HG03469 (cell line): Measurements from ENCODE around the gene PYHIN1.
"Not testable (repeated sequence)": the region's sequence is repeated elsewhere in the genome, so short reads cannot be mapped to it uniquely, and the experiment has no call there.

ENCODE experiments used
- ATAC-seq: cut with Tn5 transposase; IDR thresholded peaks from one replicate; pipeline ENCODE4 v1.9.1; 2021; ENCODE audit warnings: mild to moderate bottlenecking, moderate library complexity, moderate number of reproducible peaks; ENCODE audit not compliant: unreplicated experiment

The PYHIN1 gene

DNA sequence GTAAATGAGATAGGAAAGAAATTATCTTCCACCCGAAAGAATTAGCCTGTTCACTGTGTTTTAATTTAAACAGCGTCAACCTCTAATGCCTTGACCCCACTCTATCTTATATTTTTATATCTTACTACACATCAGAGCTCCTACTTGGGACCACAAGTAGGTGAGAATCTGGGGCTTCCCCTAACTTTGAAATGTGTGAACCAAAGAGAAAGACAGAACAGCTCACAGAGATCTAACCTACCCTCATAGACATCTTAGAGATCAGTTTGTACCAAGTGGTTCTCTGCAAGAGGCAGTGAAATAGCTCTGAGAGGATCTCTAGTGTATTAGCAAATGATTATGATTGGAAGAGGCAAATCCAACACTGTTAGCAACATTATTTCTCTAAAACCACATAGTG, 47.4 kb downstream of the PYHIN1 start:
- ATAC-seq: no peak

DNA sequence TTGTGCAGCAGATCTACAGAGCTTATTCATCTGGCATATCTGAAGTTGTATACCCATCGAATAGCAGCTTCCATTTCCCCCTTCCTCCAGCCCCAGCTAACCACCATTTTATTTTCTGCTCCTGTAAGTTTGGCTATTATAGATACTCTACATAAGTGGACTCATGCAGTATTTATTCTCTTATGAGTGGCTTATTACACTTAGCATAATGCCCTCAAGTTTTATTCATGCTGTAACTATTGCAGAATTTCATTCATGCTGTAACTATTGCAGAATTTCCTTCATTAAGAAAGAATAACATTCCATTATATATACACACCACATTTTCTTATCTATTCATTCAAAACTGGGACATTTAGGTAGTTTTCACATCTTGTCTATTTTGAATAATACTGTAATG, 47.9 kb downstream of the PYHIN1 start:
- no peak for ATAC-seq

DNA sequence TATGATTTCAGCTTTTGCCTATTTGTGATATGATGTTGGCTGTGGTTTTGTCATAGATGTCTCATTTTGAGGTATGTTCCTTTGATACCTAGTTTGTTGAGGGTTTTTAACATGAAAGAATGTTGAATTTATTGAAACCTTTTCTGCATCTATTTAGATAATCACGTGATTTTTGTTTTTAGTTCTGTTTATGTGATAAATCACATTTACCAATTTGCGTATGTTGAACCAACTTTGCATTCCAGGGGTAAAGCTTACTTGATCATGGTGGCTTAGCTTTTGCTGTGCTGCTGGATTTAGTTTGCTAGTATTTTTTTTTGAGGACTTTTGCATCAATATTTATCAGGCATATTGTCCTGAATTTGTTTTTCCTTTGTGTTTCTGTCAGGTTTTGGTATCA, 51.9 kb downstream of the PYHIN1 start:
- ATAC-seq: no peak

DNA sequence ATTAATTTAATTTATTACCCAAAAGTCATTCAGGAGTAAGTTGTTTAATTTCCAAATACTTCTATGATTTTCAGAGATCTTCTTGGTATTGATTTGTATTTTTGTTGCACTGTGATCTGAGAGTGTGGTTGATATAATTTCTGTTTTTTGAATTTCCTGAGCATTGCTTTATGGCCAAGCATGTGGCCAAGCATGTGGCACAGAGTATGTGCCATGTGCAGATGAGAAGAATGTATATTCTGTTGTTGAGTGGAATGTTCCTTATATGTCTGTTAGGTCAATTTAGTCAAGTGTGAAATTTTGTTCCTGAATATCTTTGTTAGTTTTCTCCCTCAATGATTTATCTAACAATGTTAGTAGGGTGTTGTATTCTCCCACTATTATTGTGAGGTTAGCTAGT, 53.0 kb downstream of the PYHIN1 start:
- ATAC-seq: no peak

DNA sequence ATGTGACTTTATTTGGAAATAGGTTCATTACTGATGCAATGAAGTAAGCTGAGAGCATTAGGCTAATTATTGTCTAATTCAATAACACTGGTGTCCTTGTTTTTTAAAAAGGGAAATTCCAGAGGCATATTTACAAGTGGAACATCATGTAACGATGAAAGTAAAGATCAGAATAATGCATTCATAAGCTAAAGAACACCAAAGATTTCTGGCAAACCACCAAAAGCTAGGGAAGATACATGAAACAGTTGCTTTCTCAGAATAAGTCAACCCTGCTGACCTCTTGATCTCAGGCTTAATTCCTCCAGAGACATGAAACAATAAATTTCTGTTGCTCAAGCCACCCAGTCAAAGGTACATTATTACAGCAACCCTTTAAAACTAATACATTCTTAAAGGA, 58.1 kb downstream of the PYHIN1 start:
- ATAC-seq: no peak

DNA sequence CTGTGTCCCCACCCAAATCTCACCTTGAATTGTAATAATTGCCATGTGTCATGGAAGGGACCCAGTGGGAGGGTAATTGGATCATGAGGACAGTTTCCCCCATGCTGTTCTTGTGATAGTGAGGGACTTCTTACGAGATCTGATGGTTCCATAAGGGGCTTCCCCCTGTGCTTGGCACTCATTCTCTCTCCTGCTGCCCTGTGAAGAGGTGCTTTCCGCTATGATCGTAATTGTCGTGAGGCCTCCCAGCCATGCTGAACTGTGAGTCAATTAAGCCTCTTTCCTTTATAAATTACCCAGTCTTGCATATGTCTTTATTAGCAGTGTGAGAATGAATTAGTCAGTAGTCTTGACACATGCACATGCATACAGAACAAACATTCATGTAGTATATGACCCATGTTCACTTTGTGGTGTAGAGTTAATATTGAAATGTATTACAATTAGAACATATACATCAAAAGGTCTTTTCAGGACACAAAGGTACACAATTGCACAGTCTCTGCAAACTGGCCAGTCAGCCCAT, 61.5 kb downstream of the PYHIN1 start:
- no peak for ATAC-seq

DNA sequence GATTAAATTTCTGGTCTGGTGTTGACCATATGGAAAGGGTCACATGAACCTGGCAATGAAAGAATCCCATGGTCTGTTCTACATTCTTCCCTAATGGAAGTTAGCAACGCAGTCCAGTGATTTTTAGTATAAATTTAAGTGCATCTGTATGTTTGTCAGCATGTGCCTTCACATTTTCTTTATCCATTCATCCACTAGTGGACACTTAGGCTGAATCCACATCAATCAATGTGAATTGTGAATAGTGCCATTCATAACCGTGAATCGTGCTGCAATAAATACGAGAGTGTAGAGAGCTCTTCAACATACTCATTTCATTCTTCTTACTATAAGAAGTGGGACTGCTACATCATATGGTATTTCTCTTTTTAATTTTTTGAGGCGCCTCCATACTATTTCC, 65.6 kb downstream of the PYHIN1 start:
- ATAC-seq: no peak

DNA sequence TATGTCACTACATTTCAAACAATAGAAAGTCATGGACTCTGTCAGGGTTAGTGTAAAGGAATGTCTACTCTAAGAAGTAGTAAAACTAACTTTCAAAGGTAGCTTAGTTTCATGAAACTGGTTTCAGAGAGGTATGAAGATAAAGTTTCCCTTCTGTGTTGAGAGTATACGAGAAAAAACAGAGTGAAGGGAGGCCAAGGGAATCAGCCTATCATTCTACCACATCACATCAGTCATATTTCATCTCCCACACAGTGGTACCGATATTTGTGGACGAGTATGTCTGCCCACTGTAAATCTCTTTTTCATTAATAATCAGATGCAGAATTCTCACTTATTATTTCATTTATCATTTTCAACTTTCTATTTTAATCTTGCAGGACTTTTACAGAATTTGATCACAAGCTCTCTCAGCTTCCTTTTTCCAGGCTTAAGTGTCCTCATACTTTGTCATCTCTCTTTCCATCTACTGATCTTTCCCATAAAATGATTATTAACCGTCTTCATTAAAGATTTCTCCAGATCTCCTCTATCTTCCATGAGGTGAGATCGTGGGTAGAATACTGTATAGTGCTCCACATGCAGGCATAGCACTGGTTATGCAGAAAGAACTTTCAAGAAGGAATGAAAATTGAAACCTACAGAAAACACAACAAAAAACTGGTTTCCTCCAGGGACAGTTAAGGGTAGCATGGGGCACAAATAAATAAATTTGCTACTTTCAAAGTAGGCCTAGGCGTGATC, 66.9 kb downstream of the PYHIN1 start:
- no peak for ATAC-seq

DNA sequence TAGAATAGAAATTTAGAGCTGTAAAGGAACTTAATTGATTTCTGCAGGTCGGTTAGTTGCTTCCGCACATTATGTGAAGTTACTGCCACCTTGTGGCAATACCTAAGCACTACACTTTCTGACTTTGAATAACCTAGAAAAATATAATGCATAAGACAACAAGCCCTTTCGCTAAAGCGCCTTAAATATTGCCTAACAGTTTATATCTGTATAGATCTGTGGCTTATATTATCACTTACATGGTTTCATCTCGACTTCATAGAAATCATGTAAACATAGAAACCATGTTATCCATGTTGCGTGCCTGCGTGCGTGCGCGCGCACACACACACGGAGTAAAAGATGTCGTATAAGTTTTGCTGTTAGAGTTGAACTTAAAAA, 67.4 kb downstream of the PYHIN1 start:
- no peak for ATAC-seq

DNA sequence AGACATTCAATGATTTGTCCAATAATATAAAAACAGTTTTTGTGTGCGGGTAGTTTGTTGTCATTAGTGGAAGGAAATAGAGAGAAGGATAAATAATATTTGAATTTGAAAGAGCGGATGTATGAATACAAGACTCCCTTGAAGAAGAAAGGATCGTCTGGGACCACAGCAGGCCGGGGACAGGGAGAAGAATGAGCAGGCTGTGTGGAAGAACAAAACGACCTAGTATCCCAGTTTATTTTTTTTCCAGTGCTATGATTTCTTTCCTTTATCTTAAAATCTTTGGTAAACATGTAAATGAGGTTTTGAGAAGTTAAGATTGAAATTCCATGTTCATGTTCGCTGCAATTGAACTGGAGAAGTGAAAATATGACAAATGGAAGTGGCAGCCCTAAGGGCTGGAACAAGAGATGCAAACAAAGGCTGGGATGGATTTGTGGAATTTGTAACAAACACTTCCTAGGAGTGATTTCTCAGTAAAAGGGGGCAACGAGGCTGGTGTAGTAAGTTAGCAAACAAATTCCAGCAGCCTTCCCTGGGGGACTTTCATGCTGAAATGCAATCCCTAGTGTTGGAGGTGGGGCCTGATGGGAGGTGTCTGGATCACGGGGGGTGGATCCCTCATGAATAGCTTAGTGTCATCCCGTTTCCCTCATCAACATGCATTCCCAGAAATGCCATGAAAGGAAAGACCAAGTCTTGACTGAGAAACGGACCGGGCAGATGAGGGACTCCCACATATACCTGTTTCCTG, 68.1 kb downstream of the PYHIN1 start:
- no peak for ATAC-seq

DNA sequence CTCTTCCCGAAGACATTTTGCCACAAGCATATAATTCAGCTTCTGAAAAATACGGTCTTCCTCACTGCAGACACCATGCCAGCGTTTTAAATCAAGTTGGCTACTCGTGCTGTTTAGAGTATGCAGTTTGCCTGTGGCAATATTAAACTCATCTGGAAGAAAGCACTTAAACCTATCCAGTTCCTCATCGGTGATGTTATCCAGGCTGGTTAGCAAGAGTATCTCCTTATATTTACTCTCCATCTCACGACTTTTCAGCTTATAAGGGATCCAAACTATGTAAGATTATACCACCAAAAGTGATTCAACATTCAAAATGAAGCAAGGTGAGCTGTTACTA, 68.7 kb downstream of the PYHIN1 start:
- no peak for ATAC-seq

DNA sequence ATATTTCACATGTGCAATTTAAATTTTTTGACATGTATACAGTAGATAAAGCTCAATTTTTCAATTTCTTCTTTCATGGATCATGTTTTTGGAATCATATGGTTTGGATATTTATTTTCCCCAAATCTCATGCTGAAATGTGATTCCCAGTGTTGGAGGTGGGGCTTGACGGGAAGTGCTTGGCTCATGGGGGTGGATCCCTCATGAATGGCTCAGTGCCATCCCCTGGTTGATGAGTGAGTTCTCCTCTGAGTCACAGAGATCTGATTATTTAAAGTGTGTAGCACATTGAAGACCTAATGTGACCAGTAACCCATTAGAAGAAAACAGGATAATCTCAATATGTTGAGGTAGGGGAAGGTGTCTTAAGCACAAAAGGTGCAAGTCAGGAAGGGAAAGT, 69.3 kb downstream of the PYHIN1 start:
- no peak for ATAC-seq

DNA sequence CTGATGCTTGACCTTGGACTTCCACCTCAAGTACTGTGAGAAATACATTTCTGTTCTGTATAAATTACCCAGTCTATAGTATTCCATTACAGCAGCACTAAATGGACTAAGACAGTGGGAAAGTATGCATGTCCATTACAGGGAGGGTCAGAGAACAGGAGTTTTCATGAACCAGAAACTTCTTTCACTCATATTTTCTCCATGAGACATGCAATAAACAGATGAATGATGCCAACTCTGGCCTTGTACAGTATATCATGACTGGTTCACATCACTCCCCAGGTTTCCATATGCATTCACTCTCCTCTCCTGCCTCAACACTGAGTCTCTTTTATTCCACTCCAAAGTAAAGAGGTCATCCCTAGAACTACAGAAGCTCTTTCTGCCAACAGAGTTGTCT, 73.8 kb downstream of the PYHIN1 start:
- no peak for ATAC-seq

DNA sequence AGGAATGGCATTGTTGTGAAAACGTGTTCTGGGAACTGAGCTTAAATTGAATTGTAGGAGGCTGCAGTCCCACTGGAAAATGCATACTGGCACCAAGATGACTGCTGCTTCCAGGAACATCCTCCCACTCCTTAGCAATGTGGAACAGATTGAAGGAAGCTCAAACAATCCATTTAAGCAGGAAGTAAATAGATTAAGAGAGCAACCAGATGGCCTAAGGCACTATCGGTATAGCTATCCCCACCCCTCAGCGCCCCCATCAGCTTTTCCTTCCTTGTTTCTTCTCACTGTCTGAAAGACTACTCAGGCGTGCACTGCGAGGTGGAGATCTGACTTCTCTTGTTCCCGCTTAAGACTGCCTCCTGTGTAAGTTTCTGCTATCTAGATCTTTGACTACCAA, 74.3 kb downstream of the PYHIN1 start:
- ATAC-seq: no peak

DNA sequence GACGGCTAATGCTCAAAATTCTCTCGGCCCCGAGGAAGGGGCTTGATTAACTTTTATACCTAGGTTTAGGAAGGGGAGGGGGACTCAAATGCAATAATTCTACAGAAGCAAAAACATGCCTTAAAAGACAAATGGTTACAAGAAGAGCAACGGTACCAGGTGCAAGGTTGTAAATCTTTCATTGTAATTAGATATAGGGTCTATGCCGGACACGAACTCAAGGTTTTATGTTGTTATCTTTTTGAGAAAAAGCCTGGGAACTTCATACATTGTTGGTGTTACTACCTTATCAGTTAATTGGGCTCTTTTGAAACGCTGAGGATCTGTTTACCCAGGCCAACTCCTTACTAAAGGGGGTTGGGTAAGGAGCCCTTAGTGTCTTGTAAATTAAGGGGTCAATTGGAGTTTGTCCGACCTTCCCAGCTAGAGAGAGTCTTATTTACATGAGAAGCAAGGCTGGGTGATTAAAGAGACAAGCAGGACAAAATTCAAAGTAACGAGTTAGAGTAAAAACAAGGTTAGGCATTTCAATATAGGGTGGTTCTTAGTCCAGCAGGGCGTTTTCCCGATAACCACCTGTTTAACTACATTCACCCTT, 75.0 kb downstream of the PYHIN1 start:
- ATAC-seq: not testable (repeated sequence)

DNA sequence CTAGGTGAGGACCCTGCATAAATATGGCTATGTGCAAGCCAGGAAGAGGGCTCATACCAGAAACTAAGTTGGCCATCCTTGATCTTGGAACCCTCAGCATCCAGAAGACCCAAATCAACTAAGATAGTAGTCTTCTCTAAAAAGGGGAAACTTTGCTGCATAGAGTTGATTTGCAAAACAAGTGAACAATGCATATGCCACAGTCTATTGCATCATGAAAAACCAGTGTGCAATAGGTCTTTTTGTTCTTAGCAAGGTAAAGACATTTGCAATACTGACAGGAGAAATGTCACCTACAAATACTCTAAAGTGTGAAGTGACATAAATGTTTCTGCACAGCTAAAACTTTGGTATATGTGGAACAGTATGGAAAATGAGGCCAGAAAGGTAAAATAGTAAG, 76.4 kb downstream of the PYHIN1 start:
- ATAC-seq: no peak

DNA sequence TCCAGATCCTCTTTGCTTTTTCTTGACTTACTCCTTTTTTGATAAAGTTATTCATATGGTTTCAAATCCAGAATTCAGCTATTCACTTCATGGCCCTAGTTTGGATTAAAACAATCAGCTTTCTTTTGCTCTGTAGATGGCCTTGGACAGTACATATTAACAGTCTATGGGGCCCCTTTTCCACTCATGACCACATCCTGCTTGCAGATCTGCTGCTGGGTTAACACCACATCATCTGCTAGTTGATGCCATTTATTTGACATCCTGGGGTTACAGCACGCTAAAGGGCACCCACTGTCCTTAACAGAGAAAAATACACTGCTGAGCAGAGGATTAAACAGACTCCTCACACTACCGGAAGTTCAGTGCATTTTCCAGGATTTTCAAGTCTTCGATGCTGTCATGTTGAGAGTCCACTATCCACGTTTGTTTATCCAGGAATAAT, 77.4 kb downstream of the PYHIN1 start:
- peak; percentile 72 for ATAC-seq

DNA sequence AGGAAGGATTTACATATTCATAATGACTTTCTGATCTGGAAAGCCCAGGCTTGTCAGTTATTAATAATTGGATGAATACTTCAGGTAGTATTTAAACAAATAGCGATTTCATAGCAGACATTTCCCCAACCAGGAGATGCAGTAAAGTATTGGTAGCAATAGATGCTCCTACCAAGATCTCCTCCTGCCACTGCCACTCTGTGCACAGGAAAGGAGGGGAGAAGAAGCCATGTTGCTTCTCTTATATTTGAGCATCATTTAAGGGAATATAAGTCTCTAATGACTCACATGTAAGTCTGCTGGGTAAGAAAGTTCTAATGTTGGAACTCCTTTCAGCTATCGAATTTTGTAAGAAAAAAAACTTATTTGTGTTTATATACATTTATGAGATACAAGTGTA, 77.9 kb downstream of the PYHIN1 start:
- no peak for ATAC-seq

DNA sequence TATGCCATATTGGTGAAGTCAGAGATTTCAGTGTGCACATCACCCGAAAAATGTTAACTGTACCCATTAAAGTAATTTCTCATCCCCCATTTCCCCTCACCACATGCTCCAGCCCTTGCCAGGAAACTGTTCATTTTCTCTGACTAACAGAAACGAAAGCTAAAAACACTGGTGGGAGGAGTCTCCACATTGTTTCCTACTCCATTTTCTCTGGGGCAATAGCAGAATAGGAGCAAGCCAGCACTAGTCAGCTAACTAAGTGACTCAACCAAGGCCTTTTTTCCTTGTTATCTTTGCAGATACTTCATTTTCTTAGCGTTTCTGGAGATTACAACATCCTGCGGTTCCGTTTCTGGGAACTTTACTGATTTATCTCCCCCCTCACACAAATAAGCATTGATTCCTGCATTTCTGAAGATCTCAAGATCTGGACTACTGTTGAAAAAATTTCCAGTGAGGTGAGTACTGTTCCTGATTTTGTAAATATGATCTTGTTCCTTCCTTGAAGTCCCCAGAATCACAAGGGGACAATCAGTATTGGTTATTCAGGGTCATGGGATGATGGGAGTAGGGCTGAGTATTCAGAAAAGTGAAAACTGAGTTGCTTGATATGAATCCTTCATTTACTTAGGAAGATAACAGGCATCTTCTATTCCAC, 78.5 kb downstream of the PYHIN1 start, which contains the start of gene IFI16:
Gene IFI16, plus strand, starts transcription at position 204 of the 658 bp plus-strand sequence. CDS start 4,774 bp downstream, outside the sequence.
- ATAC-seq: peak; percentile 41

DNA sequence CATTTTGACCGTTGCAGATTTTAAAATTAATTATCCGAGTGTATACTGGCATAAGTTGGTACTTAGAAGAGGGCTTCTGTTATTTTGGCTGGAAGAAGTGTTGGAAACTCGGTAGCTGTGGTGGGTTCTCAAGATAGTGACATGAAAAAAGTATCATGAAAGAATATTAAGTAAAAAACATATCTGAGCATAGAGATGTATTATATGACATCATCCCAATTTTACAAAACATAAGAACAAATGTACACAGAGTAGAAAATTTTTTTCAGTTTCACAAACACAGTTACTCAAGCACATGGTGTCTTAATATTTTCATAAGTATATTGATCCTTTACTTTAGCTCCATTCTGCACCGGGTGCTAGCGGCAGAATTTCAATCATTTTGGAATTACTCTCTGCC, 79.0 kb downstream of the PYHIN1 start:
- ATAC-seq: no peak

DNA sequence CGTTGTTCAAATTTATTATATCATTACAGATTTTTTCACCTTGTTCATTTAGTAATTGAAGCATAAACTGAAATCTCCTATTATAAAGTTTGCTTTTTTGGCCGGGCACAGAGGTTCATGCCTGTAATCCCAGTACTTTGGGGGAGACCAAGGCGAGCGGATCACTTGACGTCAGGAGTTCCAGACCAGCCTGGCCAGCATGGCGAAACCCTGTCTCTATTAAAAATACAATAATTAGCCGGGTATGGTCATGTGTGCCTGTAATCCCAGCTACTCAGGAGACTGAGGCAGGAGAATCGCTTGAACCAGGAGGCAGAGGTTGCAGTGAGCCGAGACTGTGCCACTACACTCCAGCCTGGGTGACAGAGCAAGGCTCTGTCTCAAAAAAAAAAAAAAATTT, 79.6 kb downstream of the PYHIN1 start:
- ATAC-seq: not testable (repeated sequence)
